WTC11 (cell line): ENCODE data around the gene OR2V1.

Experiments
- NR2C2 ChIP-seq: sonication (generic); formaldehyde crosslinking; IDR thresholded peaks from 2 replicates; pipeline ENCODE4 v1.8.0; 2022; ENCODE audit warnings: mild to moderate bottlenecking, missing genetic modification reagents
- TCF7 ChIP-seq: sonication (generic); formaldehyde crosslinking; IDR thresholded peaks from 2 replicates; pipeline ENCODE4 v1.8.0; 2022; ENCODE audit warnings: mild to moderate bottlenecking, low read depth, missing genetic modification reagents, moderate library complexity
- TEAD4 ChIP-seq: sonication (generic); formaldehyde crosslinking; IDR thresholded peaks from 2 replicates; pipeline ENCODE4 v1.8.0; 2022; ENCODE audit warnings: mild to moderate bottlenecking, missing genetic modification reagents
- TF ChIP-seq, protein P1 (sequence below): sonication (generic); formaldehyde crosslinking; IDR thresholded peaks from 2 replicates; pipeline ENCODE4 v1.8.1; 2023; ENCODE audit warnings: mild to moderate bottlenecking, missing genetic modification reagents, moderate library complexity
- TF ChIP-seq, protein P2 (sequence below): fragments of 250-450 bp; sonication (Bioruptor Pico); IDR thresholded peaks from 2 replicates; pipeline ENCODE4 v1.9.0; 2021; ENCODE audit warnings: mild to moderate bottlenecking, borderline replicate concordance
- TF ChIP-seq, protein P3 (sequence below): fragments of 200-600 bp; IDR thresholded peaks from 2 replicates; pipeline ENCODE4 v1.8.0; 2022; ENCODE audit warnings: antibody characterized with exemption

DNA sequence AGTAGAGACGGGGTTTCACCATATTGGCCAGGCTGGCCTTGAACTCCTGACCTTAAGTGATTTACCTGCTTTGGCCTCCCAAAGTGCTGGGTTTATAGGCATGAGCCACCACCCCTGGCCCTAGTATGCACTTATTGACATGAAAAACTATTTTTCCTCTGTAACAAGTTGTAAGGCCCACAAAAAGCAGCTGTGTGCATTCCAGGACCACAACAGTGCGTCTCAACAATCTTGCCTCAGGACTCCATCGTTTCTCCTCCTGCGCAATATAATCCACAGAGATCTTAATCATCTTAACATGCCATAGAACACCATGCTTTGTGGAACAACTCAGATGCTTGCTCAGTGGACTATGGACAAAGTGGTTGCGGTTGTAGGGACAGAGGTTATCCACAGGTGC lies 10.2 kb downstream of the OR2V1 start:
- TF ChIP-seq NR2C2 (CRISPR knock-in tag) (no peak), TCF7 (CRISPR knock-in tag) (no peak), TEAD4 (CRISPR knock-in tag) (no peak)
- TF ChIP-seq, protein P1, sequence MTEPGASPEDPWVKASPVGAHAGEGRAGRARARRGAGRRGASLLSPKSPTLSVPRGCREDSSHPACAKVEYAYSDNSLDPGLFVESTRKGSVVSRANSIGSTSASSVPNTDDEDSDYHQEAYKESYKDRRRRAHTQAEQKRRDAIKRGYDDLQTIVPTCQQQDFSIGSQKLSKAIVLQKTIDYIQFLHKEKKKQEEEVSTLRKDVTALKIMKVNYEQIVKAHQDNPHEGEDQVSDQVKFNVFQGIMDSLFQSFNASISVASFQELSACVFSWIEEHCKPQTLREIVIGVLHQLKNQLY (CRISPR knock-in tag): no peak
- TF ChIP-seq, protein P2, sequence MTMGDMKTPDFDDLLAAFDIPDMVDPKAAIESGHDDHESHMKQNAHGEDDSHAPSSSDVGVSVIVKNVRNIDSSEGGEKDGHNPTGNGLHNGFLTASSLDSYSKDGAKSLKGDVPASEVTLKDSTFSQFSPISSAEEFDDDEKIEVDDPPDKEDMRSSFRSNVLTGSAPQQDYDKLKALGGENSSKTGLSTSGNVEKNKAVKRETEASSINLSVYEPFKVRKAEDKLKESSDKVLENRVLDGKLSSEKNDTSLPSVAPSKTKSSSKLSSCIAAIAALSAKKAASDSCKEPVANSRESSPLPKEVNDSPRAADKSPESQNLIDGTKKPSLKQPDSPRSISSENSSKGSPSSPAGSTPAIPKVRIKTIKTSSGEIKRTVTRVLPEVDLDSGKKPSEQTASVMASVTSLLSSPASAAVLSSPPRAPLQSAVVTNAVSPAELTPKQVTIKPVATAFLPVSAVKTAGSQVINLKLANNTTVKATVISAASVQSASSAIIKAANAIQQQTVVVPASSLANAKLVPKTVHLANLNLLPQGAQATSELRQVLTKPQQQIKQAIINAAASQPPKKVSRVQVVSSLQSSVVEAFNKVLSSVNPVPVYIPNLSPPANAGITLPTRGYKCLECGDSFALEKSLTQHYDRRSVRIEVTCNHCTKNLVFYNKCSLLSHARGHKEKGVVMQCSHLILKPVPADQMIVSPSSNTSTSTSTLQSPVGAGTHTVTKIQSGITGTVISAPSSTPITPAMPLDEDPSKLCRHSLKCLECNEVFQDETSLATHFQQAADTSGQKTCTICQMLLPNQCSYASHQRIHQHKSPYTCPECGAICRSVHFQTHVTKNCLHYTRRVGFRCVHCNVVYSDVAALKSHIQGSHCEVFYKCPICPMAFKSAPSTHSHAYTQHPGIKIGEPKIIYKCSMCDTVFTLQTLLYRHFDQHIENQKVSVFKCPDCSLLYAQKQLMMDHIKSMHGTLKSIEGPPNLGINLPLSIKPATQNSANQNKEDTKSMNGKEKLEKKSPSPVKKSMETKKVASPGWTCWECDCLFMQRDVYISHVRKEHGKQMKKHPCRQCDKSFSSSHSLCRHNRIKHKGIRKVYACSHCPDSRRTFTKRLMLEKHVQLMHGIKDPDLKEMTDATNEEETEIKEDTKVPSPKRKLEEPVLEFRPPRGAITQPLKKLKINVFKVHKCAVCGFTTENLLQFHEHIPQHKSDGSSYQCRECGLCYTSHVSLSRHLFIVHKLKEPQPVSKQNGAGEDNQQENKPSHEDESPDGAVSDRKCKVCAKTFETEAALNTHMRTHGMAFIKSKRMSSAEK: no peak
- TF ChIP-seq, protein P3, sequence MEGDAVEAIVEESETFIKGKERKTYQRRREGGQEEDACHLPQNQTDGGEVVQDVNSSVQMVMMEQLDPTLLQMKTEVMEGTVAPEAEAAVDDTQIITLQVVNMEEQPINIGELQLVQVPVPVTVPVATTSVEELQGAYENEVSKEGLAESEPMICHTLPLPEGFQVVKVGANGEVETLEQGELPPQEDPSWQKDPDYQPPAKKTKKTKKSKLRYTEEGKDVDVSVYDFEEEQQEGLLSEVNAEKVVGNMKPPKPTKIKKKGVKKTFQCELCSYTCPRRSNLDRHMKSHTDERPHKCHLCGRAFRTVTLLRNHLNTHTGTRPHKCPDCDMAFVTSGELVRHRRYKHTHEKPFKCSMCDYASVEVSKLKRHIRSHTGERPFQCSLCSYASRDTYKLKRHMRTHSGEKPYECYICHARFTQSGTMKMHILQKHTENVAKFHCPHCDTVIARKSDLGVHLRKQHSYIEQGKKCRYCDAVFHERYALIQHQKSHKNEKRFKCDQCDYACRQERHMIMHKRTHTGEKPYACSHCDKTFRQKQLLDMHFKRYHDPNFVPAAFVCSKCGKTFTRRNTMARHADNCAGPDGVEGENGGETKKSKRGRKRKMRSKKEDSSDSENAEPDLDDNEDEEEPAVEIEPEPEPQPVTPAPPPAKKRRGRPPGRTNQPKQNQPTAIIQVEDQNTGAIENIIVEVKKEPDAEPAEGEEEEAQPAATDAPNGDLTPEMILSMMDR: no peak
